BLaER1 (cell line): ENCODE data around the gene MAPK1.
A peak's percentile ranks its signal among the peaks of the same experiment; 100 is the strongest.
"Not testable (repeated sequence)": the region's sequence is repeated elsewhere in the genome, so short reads cannot be mapped to it uniquely, and the experiment has no call there.

Experiments
- H3K27ac ChIP-seq: shearing (Covaris generic); formaldehyde crosslinking; 2 replicates; pipeline ENCODE4 v1.8.1; 2022
- H3K27me3 ChIP-seq: shearing (Covaris generic); formaldehyde crosslinking; 2 replicates; pipeline ENCODE4 v1.8.1; 2022
- H3K36me3 ChIP-seq: shearing (Covaris generic); formaldehyde crosslinking; 2 replicates; pipeline ENCODE4 v1.8.1; 2022
- H3K4me1 ChIP-seq: shearing (Covaris generic); formaldehyde crosslinking; 2 replicates; pipeline ENCODE4 v1.8.1; 2022
- H3K4me2 ChIP-seq: shearing (Covaris generic); formaldehyde crosslinking; 2 replicates; pipeline ENCODE4 v1.8.1; 2022
- H3K4me3 ChIP-seq: shearing (Covaris generic); formaldehyde crosslinking; 2 replicates; pipeline ENCODE4 v1.8.1; 2022
- H3K9ac ChIP-seq: shearing (Covaris generic); formaldehyde crosslinking; 2 replicates; pipeline ENCODE4 v1.8.1; 2022
- H3K9me3 ChIP-seq: shearing (Covaris generic); formaldehyde crosslinking; 2 replicates; pipeline ENCODE4 v1.8.1; 2022
- H4K20me1 ChIP-seq: shearing (Covaris generic); formaldehyde crosslinking; 2 replicates; pipeline ENCODE4 v1.8.1; 2022
- Cebpa-rat ChIP-seq: shearing (Covaris generic); IDR thresholded peaks from 2 replicates; pipeline ENCODE4 v1.8.1; 2022

The MAPK1 gene

DNA sequence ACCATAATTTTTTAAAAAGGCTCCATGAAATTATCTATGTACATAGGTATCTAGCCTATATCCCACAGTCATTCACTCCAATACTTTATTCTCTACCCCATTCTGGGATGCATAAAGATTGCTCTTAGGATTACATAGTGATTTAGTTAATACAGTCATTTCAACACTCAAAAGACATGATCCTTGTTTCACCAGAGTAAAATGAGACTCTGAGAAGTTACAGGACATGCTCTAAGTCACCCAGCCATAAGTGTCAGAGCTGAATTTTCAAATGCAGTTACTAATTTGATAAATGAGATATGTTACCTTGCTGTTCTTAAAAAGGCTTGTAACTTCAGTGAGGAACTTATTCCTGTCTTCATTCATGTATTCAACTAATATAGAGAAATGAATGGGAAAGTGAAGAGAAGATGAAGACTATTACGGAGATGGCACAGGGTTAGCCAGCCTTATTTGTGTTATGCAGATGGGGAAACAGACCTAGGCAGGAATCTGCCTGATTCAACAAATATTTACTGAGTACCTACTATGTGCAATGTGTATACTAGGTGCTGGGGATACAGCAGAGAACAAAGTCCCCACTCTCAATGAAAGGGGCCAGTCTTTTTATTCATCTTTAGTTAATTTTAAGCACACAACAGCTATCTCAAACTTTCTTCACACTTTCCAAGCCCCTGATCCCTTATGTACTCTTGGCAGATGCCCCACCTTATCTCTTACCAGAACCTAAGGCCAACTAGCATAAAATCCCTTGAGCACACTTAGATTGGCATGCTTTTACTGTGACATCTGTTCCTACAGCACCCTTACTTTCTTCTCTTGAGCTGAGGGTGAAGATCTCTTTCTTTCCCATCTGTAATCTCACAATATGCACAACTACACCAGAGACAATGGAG is 21.6 kb downstream of the MAPK1 start:
- Histone ChIP-seq H3K9ac (no peak overlapping the region), H3K36me3 (peaks cover 72% of the 10 kb centered on the region), H3K27me3 (no peaks in the 10 kb centered on the region), H3K9me3 (peaks cover 39% of the 10 kb centered on the region), H3K27ac (no peak overlapping the region), H4K20me1 (peaks cover 93% of the 10 kb centered on the region), H3K4me1 (no peaks in the 10 kb centered on the region), H3K4me3 (no peak overlapping the region), H3K4me2 (no peak overlapping the region)
- TF ChIP-seq Cebpa-rat, result no peak

DNA sequence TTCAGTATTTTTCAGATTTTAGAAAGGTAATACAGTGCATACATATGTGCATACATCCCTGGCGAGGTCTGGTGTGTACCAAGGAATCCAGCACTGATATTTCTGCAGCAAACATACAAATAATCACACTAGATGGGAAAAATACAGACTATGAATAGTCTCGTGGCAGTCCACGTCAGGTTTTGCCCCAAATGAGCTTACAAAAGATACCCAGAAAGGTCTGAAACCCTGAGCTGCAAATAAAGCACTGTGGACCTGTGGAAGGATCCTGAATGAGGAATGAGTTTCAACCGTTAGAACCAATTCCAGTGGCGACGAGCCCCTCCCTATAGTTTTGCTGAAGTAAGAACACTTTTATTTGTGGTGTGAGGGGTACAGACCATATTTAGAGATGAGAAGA is 24.5 kb downstream of the MAPK1 start:
- no peak overlapping the region for H3K4me2 ChIP-seq
- TF ChIP-seq Cebpa-rat, result no peak
- peaks cover 59% of the 10 kb centered on the region for H3K36me3 ChIP-seq
- no peak overlapping the region for H3K4me3 ChIP-seq
- H4K20me1 ChIP-seq, result peaks cover 99% of the 10 kb centered on the region
- H3K9me3 ChIP-seq, result peaks cover 20% of the 10 kb centered on the region
- H3K27ac ChIP-seq, result no peak overlapping the region
- H3K4me1 ChIP-seq, result peaks cover 14% of the 10 kb centered on the region
- no peak overlapping the region for H3K9ac ChIP-seq
- no peaks in the 10 kb centered on the region for H3K27me3 ChIP-seq

DNA sequence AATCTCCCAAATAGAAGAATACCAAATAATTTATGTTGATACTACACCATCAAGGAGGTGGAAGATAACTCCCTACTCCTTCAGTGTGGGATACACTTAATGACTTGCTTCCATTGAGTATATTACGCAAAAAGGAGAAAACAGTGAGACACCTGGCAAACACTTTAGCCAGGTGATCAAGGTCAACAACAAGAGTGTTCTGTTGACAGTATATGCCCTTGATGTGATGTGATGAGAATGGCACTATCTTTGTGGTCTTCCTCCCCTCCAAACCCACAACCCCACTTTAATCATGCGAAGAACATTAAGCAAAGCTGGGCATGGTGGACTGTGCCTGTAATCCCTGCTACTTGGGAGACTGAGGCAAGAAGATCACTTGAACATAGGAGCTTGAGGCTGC is 26.0 kb downstream of the MAPK1 start:
- peaks cover 5% of the 10 kb centered on the region; the same call in 1 of the 2 replicates for H3K9me3 ChIP-seq
- no peak overlapping the region for H3K9ac ChIP-seq
- H3K27ac ChIP-seq, result no peak overlapping the region
- H3K36me3 ChIP-seq, result peaks cover 50% of the 10 kb centered on the region
- peaks cover 29% of the 10 kb centered on the region for H3K4me1 ChIP-seq
- H3K4me2 ChIP-seq, result no peak overlapping the region
- no peak for TF ChIP-seq Cebpa-rat
- H4K20me1 ChIP-seq, result peaks cover 99% of the 10 kb centered on the region
- H3K4me3 ChIP-seq, result no peak overlapping the region
- no peaks in the 10 kb centered on the region for H3K27me3 ChIP-seq

DNA sequence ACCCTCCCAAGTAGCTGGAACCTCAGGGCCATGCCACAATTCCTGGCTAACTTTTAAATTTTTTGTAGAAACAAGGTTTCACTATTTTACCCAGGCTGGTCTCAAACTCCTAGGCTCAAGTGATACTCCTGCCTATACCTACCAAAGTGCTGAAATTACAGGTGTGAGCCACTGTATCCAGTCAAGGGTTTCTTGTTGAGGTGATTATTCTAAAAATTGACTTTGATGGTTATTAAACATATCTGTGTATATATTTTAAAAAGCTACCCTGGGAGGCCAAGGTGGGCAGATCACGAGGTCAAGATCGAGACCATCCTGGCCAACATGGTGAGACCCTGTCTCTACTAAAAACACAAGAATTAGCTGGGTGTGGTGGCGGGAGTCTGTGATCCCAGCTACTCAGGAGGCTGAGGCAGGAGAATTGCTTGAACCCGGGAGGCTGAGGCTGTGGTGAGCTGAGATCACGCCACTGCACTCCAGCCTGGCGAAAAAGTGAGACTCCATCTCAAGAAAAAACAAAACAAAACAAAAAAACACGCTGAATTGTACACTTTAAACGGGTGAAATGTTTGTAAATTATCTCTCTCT is 27.1 kb downstream of the MAPK1 start:
- no peak for TF ChIP-seq Cebpa-rat
- no peak overlapping the region for H3K4me2 ChIP-seq
- H3K9ac ChIP-seq, result no peak overlapping the region
- no peaks in the 10 kb centered on the region for H3K27me3 ChIP-seq
- H3K4me1 ChIP-seq, result peaks cover 40% of the 10 kb centered on the region
- H3K4me3 ChIP-seq, result no peak overlapping the region
- H3K27ac ChIP-seq, result no peak overlapping the region
- peaks cover 42% of the 10 kb centered on the region for H3K36me3 ChIP-seq
- 0 out of 2 replicates have a peak, but pooled peaks cover 4% of the 10 kb centered on the region for H3K9me3 ChIP-seq
- peaks cover 99% of the 10 kb centered on the region for H4K20me1 ChIP-seq

DNA sequence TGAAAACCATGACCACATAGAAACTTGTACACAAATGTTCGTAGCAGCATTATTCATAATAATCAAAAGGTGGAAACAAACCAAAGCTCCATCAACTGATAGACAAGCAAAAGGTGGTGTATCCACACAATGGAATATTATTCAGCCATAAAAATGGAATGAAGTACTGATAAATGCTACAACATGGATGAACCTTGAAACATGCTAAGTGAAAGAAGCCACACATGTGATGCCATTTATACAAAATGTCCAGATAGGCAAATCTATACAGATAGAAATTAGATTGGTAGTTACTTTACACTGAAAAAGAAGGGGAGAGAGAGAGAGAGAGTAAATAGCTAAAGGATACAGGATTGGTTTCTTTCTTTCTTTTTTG is 27.7 kb downstream of the MAPK1 start:
- TF ChIP-seq Cebpa-rat, result no peak
- Histone ChIP-seq H3K4me2 (no peak overlapping the region), H3K4me1 (peaks cover 46% of the 10 kb centered on the region), H3K36me3 (peaks cover 40% of the 10 kb centered on the region), H3K4me3 (no peak overlapping the region), H3K9ac (no peak overlapping the region), H3K27me3 (no peaks in the 10 kb centered on the region), H4K20me1 (peaks cover 99% of the 10 kb centered on the region), H3K9me3 (0 out of 2 replicates have a peak, but pooled peaks cover 4% of the 10 kb centered on the region), H3K27ac (no peak overlapping the region)

DNA sequence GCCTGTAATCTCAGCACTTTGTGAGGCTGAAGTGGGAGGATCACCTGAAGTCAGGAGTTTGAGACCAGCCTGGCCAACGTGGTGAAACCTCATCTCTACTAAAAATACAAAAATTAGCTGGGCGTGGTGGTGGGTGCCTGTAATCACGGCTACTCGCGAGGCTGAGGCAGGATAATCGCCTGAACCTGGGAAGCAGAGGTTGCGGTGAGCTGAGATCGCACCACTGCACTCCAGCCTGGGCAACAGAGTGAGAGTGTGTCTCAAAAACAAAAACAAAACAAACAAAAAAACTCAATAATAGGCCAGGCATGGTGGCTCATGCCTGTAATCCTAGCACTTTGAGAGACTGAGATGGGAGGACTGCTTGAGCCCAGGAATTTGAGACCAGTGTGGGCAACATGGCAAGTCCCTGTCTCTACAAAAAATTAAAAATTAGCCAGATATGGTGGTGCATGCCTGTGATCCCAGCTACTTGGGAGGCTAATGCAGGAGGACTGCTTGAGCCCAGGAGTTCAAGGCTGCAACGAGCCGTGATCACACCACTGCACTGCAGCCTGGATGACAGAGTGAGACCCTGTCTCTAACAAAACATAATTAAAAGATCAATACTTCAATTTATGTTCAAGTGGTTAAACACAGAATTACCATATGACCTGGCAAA is 28.2 kb downstream of the MAPK1 start:
- Histone ChIP-seq H3K36me3 (peaks cover 35% of the 10 kb centered on the region), H3K4me1 (peaks cover 51% of the 10 kb centered on the region), H4K20me1 (peaks cover 99% of the 10 kb centered on the region)
- H3K9ac ChIP-seq, H3K4me3 ChIP-seq, H3K27me3 ChIP-seq, H3K27ac ChIP-seq, H3K9me3 ChIP-seq, H3K4me2 ChIP-seq: not testable (repeated sequence)

DNA sequence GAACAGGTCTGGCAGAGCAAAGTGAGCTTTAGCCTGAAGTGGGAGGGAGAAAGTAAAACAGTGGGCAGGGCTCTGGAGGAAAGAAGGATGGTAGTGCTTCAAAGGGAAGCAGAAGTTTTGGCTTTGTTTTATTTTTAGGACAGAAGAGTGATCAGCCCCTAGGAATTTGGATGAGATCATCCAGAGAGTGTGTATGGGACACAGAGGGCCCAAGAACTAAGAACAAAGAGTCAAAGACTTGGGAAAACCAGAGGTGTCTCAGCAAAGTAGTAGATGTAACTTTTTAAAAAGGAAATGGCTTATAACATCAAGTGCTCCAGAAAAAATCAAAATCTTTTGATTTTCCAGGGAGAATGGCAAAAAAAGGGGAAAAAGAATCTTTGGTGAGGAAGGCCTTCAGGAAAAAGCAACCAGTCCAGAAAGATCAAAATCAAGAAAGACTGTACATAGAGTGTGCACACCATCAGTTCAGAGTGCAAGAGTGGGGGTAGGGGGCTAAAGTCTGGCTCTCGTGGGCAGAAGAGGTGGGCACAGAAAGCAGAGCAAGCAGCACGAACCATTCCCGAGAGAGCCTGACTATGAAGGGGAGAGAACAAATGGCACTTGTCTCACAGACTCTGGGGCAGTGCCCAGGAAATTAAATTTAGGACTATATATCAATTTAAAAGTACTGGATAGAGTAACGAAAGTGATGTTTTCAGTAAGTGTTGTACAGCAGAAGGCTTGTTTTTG is 30.0 kb downstream of the MAPK1 start:
- Histone ChIP-seq H3K4me1 (peaks cover 56% of the 10 kb centered on the region), H3K9me3 (0 out of 2 replicates have a peak, but pooled peaks cover 4% of the 10 kb centered on the region), H4K20me1 (peaks cover 99% of the 10 kb centered on the region), H3K9ac (0 out of 2 replicates have a peak overlapping the region, but pooled peaks have one; percentile 26), H3K4me3 (no peak overlapping the region), H3K27ac (peak overlapping the region; percentile 31; the same call in 1 of the 2 replicates), H3K27me3 (no peaks in the 10 kb centered on the region), H3K36me3 (peaks cover 30% of the 10 kb centered on the region), H3K4me2 (peak overlapping the region; percentile 38)
- no peak for TF ChIP-seq Cebpa-rat

DNA sequence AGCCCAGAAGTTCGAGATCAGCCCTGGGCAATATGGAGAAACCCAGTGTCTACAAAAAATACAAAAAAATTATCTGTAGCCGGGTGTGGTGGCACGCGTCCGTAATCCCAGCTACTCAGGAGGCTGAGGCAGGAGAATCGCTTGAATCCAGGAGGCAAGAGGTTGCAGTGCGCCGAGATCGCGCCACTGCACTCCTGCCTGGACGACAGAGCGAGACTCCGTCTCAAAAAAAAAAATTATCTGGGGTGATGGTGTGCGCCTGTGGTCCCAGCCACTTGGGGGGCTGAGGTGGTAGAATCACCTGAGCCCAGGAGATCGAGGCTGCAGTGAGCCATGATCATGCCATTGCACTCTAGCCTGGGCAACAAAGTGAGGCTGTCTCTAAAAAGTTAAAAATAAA is 31.0 kb downstream of the MAPK1 start:
- H3K9ac ChIP-seq, H3K27me3 ChIP-seq, H3K27ac ChIP-seq, H3K4me3 ChIP-seq, H3K4me2 ChIP-seq, H3K9me3 ChIP-seq: not testable (repeated sequence)
- peaks cover 99% of the 10 kb centered on the region for H4K20me1 ChIP-seq
- H3K36me3 ChIP-seq, result peaks cover 36% of the 10 kb centered on the region
- H3K4me1 ChIP-seq, result peaks cover 57% of the 10 kb centered on the region

DNA sequence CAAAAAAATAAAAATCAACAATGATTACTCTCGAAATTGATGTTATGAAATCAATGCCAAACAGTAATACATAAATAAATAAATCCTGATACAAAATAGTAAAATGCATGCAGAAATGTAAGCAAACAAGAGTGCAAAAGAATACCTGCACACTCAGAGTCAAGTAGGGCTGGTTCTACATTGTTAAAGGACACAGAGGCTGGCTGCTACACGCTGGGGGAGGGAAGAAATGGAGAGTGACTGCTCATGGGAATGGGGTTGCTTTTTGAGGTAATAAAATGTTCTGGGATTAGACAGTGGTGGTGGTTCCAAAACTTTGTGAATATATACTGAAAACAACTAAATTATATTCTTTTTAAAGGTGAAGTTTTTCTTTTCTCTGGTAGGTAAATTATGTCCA is 32.1 kb downstream of the MAPK1 start:
- H3K4me2 ChIP-seq, result peak overlapping the region; percentile 63
- peaks cover 33% of the 10 kb centered on the region for H3K36me3 ChIP-seq
- H3K27ac ChIP-seq, result peak overlapping the region; percentile 18
- no peaks in the 10 kb centered on the region for H3K27me3 ChIP-seq
- H3K9me3 ChIP-seq, result 0 out of 2 replicates have a peak, but pooled peaks cover 4% of the 10 kb centered on the region
- 0 out of 2 replicates have a peak overlapping the region, but pooled peaks have one; percentile 15 for H3K9ac ChIP-seq
- peaks cover 57% of the 10 kb centered on the region for H3K4me1 ChIP-seq
- peaks cover 100% of the 10 kb centered on the region for H4K20me1 ChIP-seq
- no peak overlapping the region for H3K4me3 ChIP-seq
- TF ChIP-seq Cebpa-rat, result no peak
